Left lung (tissue), 10 donors: ENCODE data around the gene SYT8. TPM values are rescaled to one million over a fixed set of nuclear protein-coding genes. Genes with fewer than 3 reads are reported as not detected.

Experiments
- ATAC-seq: fragments of 200-7000 bp; cut with Tn5 transposase; one replicate; pipeline ENCODE4 v1.9.1; 2020; ENCODE audit warnings: moderate library complexity
- DNase-seq, 4 donors: peaks; one replicate each; pipeline ENCODE4 v3.0.0-alpha.2; 2013 to 2020
- H3K27ac ChIP-seq, 2 donors: fragments of 200-600 bp; sonication (generic) in 1 of 2; one replicate each; pipeline versions ENCODE4 v1.5.0 to v1.8.0; 2020 to 2021
- H3K27me3 ChIP-seq, 2 donors: fragments of 200-600 bp; sonication (generic) in 1 of 2; one replicate each; pipeline versions ENCODE4 v1.5.0 to v1.8.0; 2020 to 2021
- H3K36me3 ChIP-seq, 2 donors: fragments of 200-600 bp; sonication (generic) in 1 of 2; one replicate each; pipeline versions ENCODE4 v1.5.0 to v1.8.0; 2020 to 2021
- H3K4me1 ChIP-seq, 2 donors: fragments of 200-600 bp; one replicate each; pipeline ENCODE4 v1.8.0; 2021
- H3K4me3 ChIP-seq, 2 donors: fragments of 200-600 bp; sonication (generic) in 1 of 2; one replicate each; pipeline versions ENCODE4 v1.5.0 to v1.8.0; 2020 to 2021; ENCODE audit warnings: mild to moderate bottlenecking in 1 of 2
- H3K9me3 ChIP-seq, 2 donors: fragments of 200-600 bp; sonication (generic) in 1 of 2; one replicate each; pipeline versions ENCODE4 v1.5.0 to v1.8.0; 2020 to 2021
- intact Hi-C, 2 donors: fragments of 100-400 bp; cut with DNase I; formaldehyde crosslinking; loops; one replicate each; pipeline versions ENCODE4 v1.11.2 to v1.14.2; 2022
- polyA plus RNA-seq, 6 donors: library from polyadenylated mRNA; unstranded; fragments of 120-200 nt; gene quantifications; one replicate each; pipeline ENCODE4 v1.2.1, GENCODE V29; 2013; ENCODE audit not compliant: insufficient read length in 6 of 6
- total RNA-seq, 2 donors: library from RNA; stranded (reverse); fragmentation: NEBNext Ultra II Directional; extraction: Animal tissue kit (Norgen Biotek cat#: 25700); gene quantifications; one replicate each; pipeline ENCODE4 v1.2.1, GENCODE V29; 2021
- TF ChIP-seq, protein P1 (sequence below), 2 donors: fragments of 200-600 bp; sonication (generic) in 1 of 2; IDR thresholded peaks; one replicate each; pipeline versions ENCODE4 v1.5.0 to v1.8.0; 2021; ENCODE audit warnings: antibody characterized with exemption in 2 of 2
- donor health status: DM: no; HTN: yes; CAD: no.
- donor health status: DM: no; HTN: no; CAD: no.

SYT8 gene
- total and polyA plus RNA-seq, 8 donors = 0.21 to 8.8 (median 1.1) TPM

- ATAC-seq (no peak), DNase-seq (peak in 1 of 4 donors; percentile 66)
- no peaks in the 10 kb centered on the region for H3K9me3 ChIP-seq
- H3K27ac ChIP-seq = no peak overlapping the region
- peaks cover 0 to 10% of the 10 kb centered on the region in 2 donors for H3K36me3 ChIP-seq
- H3K27me3 ChIP-seq = peaks cover 0 to 24% of the 10 kb centered on the region in 2 donors
- H3K4me3 ChIP-seq = no peak overlapping the region
- H3K4me1 ChIP-seq = peaks cover 3 to 43% of the 10 kb centered on the region in 2 donors
- TF ChIP-seq, protein P1, sequence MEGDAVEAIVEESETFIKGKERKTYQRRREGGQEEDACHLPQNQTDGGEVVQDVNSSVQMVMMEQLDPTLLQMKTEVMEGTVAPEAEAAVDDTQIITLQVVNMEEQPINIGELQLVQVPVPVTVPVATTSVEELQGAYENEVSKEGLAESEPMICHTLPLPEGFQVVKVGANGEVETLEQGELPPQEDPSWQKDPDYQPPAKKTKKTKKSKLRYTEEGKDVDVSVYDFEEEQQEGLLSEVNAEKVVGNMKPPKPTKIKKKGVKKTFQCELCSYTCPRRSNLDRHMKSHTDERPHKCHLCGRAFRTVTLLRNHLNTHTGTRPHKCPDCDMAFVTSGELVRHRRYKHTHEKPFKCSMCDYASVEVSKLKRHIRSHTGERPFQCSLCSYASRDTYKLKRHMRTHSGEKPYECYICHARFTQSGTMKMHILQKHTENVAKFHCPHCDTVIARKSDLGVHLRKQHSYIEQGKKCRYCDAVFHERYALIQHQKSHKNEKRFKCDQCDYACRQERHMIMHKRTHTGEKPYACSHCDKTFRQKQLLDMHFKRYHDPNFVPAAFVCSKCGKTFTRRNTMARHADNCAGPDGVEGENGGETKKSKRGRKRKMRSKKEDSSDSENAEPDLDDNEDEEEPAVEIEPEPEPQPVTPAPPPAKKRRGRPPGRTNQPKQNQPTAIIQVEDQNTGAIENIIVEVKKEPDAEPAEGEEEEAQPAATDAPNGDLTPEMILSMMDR (IDR thresholded peaks at IDR 0.05) = no peak
- intact Hi-C loops = no loop called here
These were observed 43.6 kb downstream of the SYT8 start for GRCh38 chr11:1878137-1879031.

DNA sequence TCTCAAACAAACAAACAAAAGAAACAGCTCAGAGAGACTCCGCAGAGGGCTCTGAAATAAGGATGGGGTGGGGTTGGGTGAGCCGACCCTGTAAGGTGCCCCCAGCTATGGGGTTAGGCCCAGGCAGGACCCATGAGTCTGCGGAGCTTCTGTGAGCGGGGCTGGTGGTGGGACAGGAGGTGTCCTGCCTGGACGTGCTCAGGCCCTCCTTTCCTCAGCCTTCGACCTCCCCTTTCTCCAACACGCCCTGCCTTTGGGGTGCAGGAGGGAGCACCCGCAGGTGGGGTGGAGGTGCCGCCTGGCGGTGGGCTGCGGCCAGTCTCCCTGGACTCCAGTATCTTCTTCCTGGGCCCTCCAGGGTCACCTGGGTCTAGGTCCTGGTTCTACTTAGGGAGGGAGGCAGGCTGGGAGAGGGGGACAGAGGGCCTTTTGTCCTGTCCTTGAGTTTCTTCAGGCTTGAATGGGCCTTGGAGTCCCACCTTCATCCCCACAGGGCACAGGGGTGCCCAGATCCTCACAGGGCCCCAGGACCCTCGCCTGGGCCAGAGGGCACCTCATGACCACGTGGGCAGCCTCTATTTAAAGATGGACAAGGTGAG is 44.7 kb downstream of the SYT8 start:
- Histone ChIP-seq H3K36me3 (peaks cover 0 to 20% of the 10 kb centered on the region in 2 donors), H3K9me3 (no peaks in the 10 kb centered on the region), H3K27ac (no peak overlapping the region), H3K4me3 (no peak overlapping the region), H3K4me1 (peaks cover 3 to 43% of the 10 kb centered on the region in 2 donors), H3K27me3 (peaks cover 0 to 23% of the 10 kb centered on the region in 2 donors)
- ATAC-seq = no peak
- TF ChIP-seq, protein P1 (IDR thresholded peaks at IDR 0.05) = no peak
- peak in 1 of 4 donors; percentile 50 for DNase-seq
- intact Hi-C loops = no loop called here

- DNase-seq = peak in 2 of 4 donors; percentile 53 to 82
- Histone ChIP-seq H3K4me1 (peaks cover 3 to 43% of the 10 kb centered on the region in 2 donors), H3K27me3 (peaks cover 0 to 16% of the 10 kb centered on the region in 2 donors), H3K36me3 (peaks cover 0 to 27% of the 10 kb centered on the region in 2 donors), H3K27ac (peak overlapping the region; percentile 37 to 44), H3K4me3 (no peak overlapping the region), H3K9me3 (no peaks in the 10 kb centered on the region)
- intact Hi-C loops = no loop called here
- TF ChIP-seq, protein P1 (IDR thresholded peaks at IDR 0.05) = no peak
- ATAC-seq = peak; percentile 16
These were observed 45.3 kb downstream of the SYT8 start for GRCh38 chr11:1879941-1880720.

GRCh38 chr11:1880746-1881441 is 46.1 kb downstream of the SYT8 start:
- intact Hi-C loops = no loop called here
- TF ChIP-seq, protein P1 (IDR thresholded peaks at IDR 0.05) = no peak
- H3K4me3 ChIP-seq = no peak overlapping the region
- H3K9me3 ChIP-seq = no peaks in the 10 kb centered on the region
- ATAC-seq (no peak), DNase-seq (no peak)
- H3K27me3 ChIP-seq = peaks cover 0 to 15% of the 10 kb centered on the region in 2 donors
- peaks cover 0 to 35% of the 10 kb centered on the region in 2 donors for H3K36me3 ChIP-seq
- peak overlapping the region; percentile 37 to 44 for H3K27ac ChIP-seq
- H3K4me1 ChIP-seq = peaks cover 3 to 41% of the 10 kb centered on the region in 2 donors
